ENCODE results near the gene PGLYRP4. TPM values are rescaled to one million over a fixed set of nuclear protein-coding genes. Genes with fewer than 3 reads are reported as not detected.

The PGLYRP4 gene
- total and polyA plus RNA-seq, 11 donors: not detected

- ATAC-seq: peak in 2 of 4 donors; percentile 14 to 21
- 55 to 81% (median 79%) methylated on average over 4 to 6 of the region's 6 CpGs for WGBS, 4 donors
- Histone ChIP-seq H3K4me3 (no peak overlapping the region), H3K4me1 (peaks cover 0 to 22% (median 0%) of the 10 kb centered on the region in 12 donors), H3K27me3 (peaks cover 0 to 10% (median 0%) of the 10 kb centered on the region in 9 donors), H3K36me3 (no peaks in the 10 kb centered on the region), H3K9me3 (no peaks in the 10 kb centered on the region), H3K27ac (no peak overlapping the region)
- peak in 1 of 12 donors; percentile 8 for TF ChIP-seq CTCF (IDR thresholded peaks at IDR 0.05)
- no peak for TF ChIP-seq POLR2A (IDR thresholded peaks at IDR 0.05)
- intact Hi-C loops (cut with DNase I): no loop called here
- peak in 1 of 5 donors; percentile 29 for DNase-seq
Measured at GRCh38 chr1:153393926-153394325, 45.3 kb upstream of the PGLYRP4 start.

GRCh38 chr1:153392822-153393221 lies 44.2 kb upstream of the PGLYRP4 start:
- intact Hi-C loops (cut with DNase I): no loop called here
- Histone ChIP-seq H3K27me3 (peaks cover 0 to 10% (median 0%) of the 10 kb centered on the region in 9 donors), H3K36me3 (no peaks in the 10 kb centered on the region), H3K9me3 (no peaks in the 10 kb centered on the region), H3K27ac (no peak overlapping the region), H3K4me3 (no peak overlapping the region), H3K4me1 (peaks cover 0 to 27% (median 0%) of the 10 kb centered on the region in 12 donors)
- WGBS, 4 donors: 73 to 88% (median 83%) methylated on average over 3 of the region's 3 CpGs
- ATAC-seq (no peak), DNase-seq (no peak)
- TF ChIP-seq POLR2A (IDR thresholded peaks at IDR 0.05) (no peak), CTCF (IDR thresholded peaks at IDR 0.05) (no peak)

- DNase-seq (no peak), ATAC-seq (no peak)
- H3K9me3 ChIP-seq: no peaks in the 10 kb centered on the region
- peaks cover 0 to 32% (median 0%) of the 10 kb centered on the region in 12 donors for H3K4me1 ChIP-seq
- H3K36me3 ChIP-seq: no peaks in the 10 kb centered on the region
- H3K27me3 ChIP-seq: peaks cover 0 to 10% (median 0%) of the 10 kb centered on the region in 9 donors
- H3K4me3 ChIP-seq: no peak overlapping the region
- intact Hi-C loops (cut with DNase I): no loop called here
- no peak for TF ChIP-seq CTCF (IDR thresholded peaks at IDR 0.05)
- no peak for TF ChIP-seq POLR2A (IDR thresholded peaks at IDR 0.05)
- WGBS, 4 donors: 63 to 77% (median 71%) methylated on average over 3 of the region's 3 CpGs
- no peak overlapping the region for H3K27ac ChIP-seq
Measured at GRCh38 chr1:153392258-153392657, 43.6 kb upstream of the PGLYRP4 start.

GRCh38 chr1:153390938-153391710 lies 42.5 kb upstream of the PGLYRP4 start, which contains the start of gene S100A8:
Gene S100A8, minus strand, starts transcription at chr1:153391073. Its CDS starts 538 bp downstream, at chr1:153390535.
- Histone ChIP-seq H3K36me3 (no peaks in the 10 kb centered on the region), H3K27ac (peak within 1 kb of the TSS in 1 of 12 donors; percentile 77), H3K27me3 (peaks cover 0 to 6% (median 0%) of the 10 kb centered on the region in 9 donors), H3K4me1 (peaks cover 0 to 41% (median 0%) of the 10 kb centered on the region in 12 donors), H3K9me3 (no peaks in the 10 kb centered on the region), H3K4me3 (peak within 1 kb of the TSS in 1 of 12 donors; percentile 49)
- 57 to 66% (median 60%) methylated on average over 7 of the region's 7 CpGs for WGBS, 4 donors
- DNase-seq: peak; percentile 50 to 87 (median 85)
- ATAC-seq: peak; percentile 67 to 92 (median 86)
- intact Hi-C loops (cut with DNase I): no loop called here
- TF ChIP-seq CTCF (IDR thresholded peaks at IDR 0.05) (no peak), POLR2A (IDR thresholded peaks at IDR 0.05) (no peak)

Measured in heart left ventricle (tissue), 16 donors.